ENCODE data around the gene HOMER2.

HOMER2 gene

GRCh38 chr15:82930461-82930860 lies 22.1 kb downstream of the HOMER2 start:
- no peak for DNase-seq (ENCODE audit: low spot score)

- DNase-seq (ENCODE audit: low spot score), result no peak
Observed at GRCh38 chr15:82928711-82929110, 23.8 kb downstream of the HOMER2 start.

DNA sequence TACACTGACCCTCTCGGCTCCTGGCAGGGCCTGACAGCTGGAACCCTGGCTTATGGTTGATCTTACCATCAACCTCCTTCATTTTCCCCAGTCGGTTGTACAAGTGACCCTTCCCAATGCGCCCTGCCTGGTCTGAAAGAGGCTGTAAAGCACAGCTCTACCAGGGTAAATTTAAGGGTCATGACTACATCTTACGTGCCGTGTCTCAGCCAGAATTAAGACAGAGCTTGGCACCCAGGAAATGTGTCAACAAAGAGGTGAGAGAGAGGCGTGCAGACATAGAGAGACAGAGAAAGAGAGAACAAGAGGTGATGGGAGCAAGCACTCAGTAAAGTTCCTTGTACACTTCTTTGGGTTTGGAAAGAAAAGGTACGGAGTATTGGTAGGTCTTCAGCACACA lies 28.8 kb downstream of the HOMER2 start:
- no peak for DNase-seq (ENCODE audit: low spot score)

GRCh38 chr15:82922737-82923136 lies 29.8 kb downstream of the HOMER2 start:
- no peak for DNase-seq (ENCODE audit: low spot score)

DNA sequence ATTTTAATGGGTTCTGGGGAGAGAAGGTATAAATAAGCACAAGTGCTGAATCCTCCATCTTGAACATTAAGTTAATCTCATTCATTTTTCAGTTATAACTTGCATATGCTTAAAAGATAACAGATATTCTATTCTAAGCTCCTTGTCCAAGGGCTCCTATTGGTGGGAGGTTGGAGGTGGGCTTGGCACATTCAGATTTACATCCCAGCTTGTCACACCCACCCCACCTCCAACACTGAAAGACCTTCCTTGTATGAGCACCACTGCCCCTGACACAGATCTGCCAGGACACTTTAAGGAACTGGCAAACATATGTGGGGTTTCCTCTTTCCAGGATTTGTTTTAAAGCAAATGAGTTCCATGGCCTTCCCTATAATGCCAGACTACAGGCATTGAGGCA lies 30.6 kb downstream of the HOMER2 start:
- DNase-seq (ENCODE audit: low spot score), result no peak

GRCh38 chr15:82921242-82921641 lies 31.3 kb downstream of the HOMER2 start:
- no peak for DNase-seq (ENCODE audit: low spot score)

- no peak for DNase-seq (ENCODE audit: low spot score)
Observed at GRCh38 chr15:82919231-82919886, 33.2 kb downstream of the HOMER2 start.

DNA sequence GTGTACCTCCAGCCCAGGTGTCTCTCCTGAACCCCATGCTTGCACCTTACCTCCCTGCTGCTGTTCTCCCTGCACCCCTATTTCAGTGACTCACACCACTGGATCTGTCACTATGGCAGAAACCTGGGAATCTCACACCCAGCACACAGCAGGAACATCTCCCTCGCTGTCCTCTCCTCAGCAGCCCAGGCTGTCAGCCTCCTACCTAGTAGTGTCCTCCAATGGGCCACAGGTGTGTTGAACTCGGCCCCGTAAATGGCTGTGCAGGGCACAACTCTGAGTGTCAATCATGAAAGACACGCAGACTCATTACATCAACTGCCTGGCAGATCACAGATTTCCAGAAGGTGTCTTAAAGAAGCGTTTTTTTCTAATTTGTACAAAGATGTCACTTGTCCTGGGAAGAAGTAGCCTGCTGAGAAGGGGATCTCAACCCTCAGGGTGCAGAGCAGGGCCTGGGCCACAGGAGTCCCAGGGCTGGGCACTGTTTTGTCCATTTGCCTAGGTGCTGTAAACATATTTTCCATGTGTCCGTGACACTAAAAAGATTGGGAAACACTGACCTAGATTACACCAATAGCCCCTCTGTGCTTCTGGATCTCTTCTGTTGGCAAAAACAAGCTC lies 33.8 kb downstream of the HOMER2 start:
- DNase-seq (ENCODE audit: low spot score), result no peak

DNA sequence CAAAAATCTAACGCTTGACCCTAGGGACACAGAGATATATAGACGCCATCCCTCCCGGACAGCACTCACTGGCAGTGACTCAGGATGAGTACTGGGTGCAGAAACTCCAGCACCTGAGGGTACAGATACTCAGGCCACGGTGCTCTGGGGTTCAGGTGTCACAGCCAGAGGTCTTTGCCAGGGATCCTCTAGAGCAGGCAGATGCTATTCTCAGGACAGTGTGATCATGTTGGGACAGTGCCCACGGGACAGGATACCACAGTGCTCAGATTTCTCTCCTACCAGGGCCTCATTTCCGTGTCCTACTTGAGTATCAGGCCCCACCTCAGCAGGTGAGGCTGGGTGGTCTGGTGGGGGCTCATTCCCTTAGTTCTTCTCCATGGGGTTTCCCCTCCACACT lies 34.4 kb downstream of the HOMER2 start:
- DNase-seq (ENCODE audit: low spot score), result no peak

DNA sequence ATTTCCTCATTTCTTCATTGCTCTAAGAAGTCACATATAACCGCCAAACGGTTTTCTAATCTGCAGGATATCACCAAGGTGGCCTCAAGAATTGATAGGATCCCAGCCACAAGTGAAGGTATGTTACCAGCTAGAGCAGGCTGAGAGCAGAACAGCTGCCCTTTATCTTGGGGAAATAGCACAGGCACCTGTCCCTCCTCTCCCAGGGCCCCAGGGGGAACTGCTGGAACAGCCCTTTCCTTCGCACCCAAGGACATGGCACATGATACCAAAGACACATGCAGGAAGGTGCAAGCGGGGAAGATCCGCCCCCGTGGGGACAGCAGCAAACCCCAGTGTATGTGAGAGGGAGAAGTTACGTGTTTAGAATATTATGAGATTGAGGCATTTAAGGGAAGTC lies 35.3 kb downstream of the HOMER2 start:
- no peak for DNase-seq (ENCODE audit: low spot score)

DNA sequence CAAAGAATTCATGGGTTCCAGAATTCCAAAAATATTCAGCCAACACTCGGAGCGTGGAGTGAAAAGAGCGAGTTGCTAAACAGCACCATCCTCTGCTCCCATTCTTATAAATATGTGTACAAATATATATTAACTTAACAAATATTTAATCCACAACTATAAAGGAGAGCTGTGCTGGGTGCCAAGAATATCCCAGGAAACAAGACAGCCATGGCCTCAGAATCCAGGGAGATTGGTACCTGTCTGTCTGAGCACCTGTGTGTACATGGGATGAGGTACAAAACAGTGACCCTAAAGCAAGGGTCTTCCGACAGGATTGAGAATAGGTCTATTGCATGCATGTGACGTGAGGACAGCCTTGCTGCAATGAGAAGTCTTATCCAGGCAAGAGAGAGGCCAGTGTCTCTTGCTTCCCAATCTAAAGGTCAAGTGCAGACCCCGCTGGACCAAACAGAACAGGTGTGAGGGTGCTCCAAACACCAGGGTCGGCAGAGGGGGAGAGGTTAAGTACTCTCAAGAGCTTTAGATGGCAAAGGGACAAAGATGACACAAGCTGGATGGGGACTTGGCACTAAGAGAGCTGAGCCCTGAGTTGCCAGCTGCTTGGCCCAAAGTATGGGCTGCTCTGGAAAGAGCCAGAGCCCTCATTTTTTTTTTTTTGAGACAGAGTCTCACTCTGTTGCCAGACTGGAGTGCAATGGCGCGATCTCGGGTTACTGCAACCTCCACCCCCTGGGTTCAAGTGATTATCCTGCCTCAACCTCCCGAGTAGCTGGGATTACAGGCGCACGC lies 36.2 kb downstream of the HOMER2 start:
- DNase-seq (ENCODE audit: low spot score), result no peak

- DNase-seq (ENCODE audit: low spot score), result no peak
Observed at GRCh38 chr15:82914396-82914795, 38.1 kb downstream of the HOMER2 start.

DNA sequence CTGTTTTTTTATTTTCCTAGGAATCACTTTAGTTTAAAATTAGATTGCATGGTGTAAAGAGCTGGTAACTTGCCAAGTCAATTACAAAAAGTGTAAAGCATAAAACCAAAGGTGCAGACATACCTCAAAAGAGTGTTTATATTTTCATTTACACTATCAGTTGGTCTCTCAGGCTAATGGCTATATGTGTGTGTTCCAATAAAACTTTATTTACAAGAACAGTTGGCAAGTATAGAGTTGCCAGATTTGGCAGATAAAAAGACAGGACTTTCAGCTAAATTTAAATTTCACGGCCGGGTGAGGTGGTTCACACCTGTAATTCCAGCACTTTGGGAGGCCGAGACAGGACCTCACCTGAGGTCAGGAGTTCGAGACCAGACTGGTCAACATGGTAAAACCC lies 41.1 kb downstream of the HOMER2 start:
- DNase-seq (ENCODE audit: low spot score), result no peak

DNA sequence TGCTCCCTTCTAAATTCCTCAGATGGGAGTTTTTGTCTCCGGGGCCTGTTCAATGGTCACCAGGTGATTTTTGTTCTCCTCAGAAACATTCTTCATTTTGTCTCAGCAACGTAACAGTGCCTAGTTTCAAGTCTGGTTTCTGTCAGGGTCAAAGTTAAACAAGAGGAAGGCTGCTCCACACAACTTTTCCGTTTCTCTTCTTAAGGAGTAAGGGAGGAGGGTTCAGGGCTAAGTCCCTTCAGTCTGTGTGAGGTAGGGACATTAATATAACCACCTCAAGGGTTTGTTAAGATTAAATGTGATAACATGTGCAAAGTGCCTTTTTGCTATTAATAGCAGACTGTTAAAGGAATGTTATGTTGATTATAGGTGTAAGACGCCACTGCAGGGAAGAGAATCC lies 41.8 kb downstream of the HOMER2 start:
- DNase-seq (ENCODE audit: low spot score), result no peak

GRCh38 chr15:82909080-82909815 lies 43.3 kb downstream of the HOMER2 start:
- no peak for DNase-seq (ENCODE audit: low spot score)

DNA sequence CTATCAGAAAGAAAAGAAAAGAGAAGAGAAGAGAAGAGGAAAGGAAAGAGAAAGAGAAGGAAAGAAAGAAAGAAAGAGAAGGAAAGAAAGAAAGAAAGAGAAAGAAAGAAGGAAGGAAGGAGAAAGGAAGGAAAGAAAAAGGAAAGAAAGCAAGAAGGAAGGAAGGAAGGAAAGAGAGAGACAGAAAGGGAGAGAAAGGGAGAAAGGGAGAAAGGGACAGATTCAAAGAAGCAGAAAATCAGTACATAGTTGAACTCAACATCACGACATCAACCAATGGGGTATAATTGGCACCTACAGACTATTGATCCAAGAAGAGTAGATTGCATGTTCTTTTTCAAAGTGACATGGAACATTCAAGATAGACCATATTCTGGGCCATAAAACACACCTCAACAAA lies 45.2 kb downstream of the HOMER2 start:
- no peak for DNase-seq (ENCODE audit: low spot score)

DNA sequence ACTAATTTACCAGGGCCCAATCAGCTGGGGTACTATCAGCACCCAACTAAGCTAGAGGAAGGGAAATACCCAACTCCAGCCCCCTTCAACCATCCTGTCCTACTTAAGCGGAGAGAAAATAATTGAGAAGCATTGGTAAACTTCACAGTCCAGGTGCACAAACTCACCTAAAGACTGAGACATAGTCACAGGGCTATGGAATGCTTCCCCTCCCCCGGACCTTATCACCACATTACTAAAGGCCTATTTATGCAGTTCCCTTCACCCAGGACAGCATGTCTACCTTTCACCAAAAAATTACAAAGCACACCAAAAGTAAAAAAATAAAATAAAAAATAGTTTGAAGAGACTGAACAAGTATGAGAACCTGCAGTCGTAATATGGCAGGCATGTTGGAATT lies 47.9 kb downstream of the HOMER2 start:
- no peak for DNase-seq (ENCODE audit: low spot score)

DNA sequence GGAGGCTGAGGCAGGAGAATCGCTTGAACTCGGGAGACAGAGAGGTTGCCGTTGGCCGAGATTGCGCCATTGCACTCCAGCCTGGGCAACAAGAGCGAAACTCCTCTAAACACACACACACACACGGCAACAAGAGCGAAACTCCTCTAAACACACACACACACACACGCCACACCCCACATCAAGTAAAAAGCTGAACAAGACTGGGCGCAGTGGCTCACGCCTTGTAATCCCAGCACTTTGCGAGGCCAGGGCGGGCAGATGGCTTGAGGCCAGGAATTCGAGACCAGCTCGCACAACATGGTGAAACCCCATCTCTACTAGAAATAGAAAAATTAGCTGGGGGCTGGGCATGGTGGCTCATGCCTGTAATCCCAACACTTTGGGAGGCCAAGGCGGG lies 49.0 kb downstream of the HOMER2 start:
- DNase-seq (ENCODE audit: low spot score), result no peak

- no peak for DNase-seq (ENCODE audit: low spot score)
Observed at GRCh38 chr15:82901114-82901805, 51.3 kb downstream of the HOMER2 start.

- no peak for DNase-seq (ENCODE audit: low spot score)
Observed at GRCh38 chr15:82900511-82901060, 51.9 kb downstream of the HOMER2 start.

GRCh38 chr15:82898961-82899360 lies 53.6 kb downstream of the HOMER2 start:
- no peak for DNase-seq (ENCODE audit: low spot score)

- DNase-seq (ENCODE audit: low spot score), result no peak
Observed at GRCh38 chr15:82895983-82896382, 56.5 kb downstream of the HOMER2 start.
